ENCODE results near the gene APBB1IP.
"Not testable (repeated sequence)": the region's sequence is repeated elsewhere in the genome, so short reads cannot be mapped to it uniquely, and the experiment has no call there.

The APBB1IP gene, protein sequence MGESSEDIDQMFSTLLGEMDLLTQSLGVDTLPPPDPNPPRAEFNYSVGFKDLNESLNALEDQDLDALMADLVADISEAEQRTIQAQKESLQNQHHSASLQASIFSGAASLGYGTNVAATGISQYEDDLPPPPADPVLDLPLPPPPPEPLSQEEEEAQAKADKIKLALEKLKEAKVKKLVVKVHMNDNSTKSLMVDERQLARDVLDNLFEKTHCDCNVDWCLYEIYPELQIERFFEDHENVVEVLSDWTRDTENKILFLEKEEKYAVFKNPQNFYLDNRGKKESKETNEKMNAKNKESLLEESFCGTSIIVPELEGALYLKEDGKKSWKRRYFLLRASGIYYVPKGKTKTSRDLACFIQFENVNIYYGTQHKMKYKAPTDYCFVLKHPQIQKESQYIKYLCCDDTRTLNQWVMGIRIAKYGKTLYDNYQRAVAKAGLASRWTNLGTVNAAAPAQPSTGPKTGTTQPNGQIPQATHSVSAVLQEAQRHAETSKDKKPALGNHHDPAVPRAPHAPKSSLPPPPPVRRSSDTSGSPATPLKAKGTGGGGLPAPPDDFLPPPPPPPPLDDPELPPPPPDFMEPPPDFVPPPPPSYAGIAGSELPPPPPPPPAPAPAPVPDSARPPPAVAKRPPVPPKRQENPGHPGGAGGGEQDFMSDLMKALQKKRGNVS

DNA sequence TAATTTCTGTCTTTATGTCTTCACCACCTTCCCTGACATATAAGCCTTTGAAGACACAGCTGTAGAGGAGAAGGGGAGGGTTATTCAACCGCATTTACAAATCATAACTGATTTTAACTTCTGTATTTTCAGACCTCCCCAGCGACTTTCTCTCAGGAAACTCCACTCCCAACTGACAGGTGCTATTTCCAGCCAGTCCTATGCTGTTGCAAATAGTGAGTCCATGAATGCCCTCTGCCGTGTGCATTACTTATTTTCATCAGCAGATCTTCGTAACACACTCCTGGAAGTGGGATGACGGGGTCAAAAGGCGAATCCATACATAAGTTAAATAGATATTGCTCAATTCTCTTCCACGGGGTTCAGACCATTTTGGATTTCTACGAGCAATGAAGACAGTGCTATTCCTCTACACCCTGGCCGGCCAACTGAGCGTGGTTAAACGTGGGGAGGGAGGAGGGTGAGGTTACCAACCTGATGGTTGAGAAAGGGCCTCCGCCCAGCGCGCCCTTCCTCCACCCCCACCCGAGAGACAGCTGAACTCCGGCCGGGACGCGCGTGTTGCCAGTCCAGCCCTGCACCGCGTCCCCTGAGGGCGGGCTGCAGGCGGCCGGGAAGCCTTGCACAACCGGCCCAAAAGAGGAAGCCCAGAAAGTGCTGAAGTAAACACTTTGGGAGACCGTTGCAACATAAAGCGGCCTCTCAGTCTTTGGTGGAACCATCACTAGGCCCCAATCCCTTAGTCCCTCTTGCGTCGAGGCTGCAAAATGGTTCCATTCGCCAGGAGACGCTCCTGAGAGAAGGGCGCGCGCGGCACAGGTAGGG is at the start of gene APBB1IP:
TSS of gene APBB1IP (plus strand) at position 705 of the 825 bp plus-strand sequence. CDS start 53,986 bp downstream, outside the sequence.
- DNase-seq = peak; percentile 57 to 80

DNA sequence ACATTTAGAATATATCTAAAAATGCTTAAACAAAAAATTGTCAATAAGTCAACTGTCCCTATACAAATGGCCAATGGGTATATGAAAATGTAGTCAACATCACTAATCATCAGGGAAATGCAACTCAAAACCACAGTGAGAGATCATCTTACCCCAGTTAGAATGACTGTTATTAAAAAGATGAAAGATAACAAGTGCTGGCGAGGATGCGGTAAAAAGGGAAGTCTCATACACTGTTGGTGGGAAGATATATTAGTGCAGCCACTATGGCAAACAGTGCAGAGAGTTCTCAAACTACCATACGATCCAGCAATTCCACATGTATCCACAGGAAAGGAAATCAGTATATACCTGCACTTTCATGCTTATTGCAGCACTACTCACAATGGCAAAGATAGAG is 48.6 kb upstream of the APBB1IP start:
- no peak for DNase-seq

DNA sequence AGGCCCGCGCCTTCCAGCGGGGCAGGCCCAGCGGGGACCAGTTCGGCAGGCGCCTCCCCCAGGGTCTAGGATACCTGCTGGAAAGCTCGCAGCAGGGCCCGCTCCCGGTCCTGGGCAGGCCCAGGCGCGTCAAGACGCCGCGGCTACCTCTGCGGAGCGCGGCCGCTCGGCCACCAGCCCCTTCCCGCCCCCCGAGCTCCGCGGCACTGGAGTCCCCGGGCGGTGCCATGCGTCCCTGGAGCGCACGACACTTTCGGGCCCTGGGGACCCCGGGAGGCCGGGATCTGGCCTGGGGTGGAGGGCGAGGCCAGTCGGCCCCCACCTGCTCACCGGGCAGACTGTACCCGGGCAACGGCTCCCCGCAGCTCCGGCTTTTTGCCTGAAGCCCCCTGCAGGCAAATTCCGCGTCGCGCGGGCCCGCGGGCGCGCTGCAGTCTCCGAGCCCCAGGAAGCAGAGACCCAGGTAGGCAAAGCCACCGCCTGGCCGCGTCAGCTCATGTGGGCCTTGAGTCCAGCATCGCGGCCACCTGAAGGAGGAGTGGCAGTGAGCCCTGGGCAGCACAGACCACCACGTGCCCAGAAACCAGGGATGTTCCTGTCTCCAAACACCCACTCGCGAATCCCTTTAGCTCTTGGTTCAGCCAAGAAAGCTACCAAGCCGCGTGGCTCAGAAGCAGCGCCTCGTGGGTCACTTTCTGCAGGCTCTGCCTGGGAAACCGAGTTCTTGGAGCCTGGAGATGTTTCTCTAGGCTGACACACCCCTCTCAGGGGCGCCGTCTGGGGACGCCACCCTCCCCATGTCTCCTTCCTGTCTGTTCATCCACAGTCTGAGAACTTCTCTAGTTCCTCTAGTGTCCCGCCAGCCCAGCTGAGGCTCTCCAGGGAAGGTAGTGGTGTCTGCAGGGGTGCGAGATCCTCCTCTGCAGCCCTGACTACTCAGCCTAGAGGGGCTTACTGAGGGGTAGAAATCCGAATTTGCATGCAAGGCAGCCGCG is 46.1 kb upstream of the APBB1IP start:
- DNase-seq = no peak

DNA sequence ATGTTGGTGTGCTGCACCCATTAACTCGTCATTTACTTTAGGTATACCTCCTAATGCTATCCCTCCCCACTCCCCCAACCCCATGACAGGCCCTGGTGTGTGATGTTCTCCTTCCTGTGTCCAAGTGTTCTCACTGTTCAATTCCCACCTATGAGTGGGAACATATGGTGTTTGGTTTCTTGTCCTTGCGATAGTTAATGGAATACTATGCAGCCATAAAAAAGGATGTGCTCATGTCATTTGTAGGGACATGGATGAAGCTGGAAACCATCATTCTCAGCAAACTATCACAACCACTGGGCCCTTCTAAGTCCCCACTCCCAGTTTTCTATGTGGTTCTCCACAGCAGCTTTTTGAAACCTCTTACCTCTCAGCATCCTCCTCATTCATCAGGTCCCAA is 39.8 kb upstream of the APBB1IP start:
- not testable (repeated sequence) for DNase-seq

DNA sequence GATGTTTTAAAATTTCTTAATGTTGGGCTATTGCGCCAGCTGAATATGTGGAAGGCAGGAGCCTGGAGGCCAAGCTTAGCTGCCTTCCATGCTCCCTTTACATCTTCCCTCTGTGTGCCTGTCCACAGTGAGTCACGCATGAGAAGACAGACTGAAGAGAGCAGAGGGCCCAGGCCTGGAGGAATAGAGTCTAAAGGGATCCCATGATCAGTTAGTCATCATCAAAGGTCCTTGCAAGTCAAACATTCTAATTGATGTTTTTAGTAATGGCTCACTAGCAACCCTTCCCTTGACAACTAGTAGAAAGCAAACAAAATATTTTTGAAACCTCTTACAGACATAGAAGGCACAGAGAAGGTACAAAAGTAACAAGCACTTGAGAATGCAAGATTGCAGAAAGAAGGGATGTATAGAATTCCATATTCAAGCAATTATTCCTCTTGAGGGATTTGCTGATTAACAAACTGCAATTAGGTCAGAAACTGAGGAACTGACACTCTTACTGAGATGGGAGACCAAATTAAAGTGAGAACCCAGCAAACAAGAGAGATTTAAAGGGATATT is 30.7 kb upstream of the APBB1IP start:
- peak in 1 of 2 donors; percentile 37 for DNase-seq

DNA sequence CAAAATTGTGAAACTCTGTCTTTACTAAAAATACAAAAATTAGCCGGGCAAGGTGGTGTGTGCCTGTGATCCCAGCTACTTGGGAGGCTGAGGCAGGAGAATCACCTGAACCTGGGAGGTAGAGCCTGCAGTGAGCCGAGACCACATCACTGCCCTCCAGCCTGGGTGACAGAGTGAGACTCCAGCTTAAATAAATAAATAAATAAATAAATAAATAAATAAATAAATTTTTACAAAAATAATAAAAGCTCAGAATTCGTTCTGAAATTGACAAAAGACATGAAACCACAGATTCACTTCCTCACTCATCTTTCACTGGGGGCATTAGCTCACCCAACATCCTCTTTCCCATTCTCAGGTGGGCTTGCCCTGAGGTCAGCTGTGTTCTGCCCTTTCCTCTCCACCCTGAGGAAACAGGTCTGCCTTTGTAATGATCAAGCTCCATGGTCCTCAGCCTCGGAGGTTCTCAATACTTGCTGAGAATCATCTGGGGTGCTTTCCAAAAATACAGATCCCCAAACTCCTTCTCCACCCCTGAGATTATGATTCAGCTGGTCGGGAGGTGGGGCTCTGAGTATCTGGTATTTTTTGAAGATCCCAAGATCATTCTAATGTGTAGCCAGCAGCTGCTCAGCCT is 29.2 kb upstream of the APBB1IP start:
- DNase-seq = no peak

DNA sequence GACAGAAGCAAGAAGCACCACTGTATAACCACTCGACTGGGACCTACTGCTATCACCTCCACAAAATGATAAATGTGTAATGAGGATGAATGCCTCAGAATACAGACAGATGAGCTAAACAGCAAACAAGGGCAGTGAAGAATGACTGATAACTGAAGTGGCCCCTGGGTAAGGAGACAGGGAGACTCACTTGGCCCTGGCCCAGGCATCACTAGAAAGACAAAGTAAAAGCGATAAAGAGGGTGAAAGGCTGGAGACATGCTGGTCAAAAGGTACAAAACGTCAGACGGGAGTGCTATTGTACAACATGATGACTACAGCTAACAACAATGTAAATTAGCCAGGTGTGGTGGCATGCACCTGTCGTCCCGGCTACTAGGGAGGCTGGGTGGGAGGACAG is 27.8 kb upstream of the APBB1IP start:
- no peak for DNase-seq

DNA sequence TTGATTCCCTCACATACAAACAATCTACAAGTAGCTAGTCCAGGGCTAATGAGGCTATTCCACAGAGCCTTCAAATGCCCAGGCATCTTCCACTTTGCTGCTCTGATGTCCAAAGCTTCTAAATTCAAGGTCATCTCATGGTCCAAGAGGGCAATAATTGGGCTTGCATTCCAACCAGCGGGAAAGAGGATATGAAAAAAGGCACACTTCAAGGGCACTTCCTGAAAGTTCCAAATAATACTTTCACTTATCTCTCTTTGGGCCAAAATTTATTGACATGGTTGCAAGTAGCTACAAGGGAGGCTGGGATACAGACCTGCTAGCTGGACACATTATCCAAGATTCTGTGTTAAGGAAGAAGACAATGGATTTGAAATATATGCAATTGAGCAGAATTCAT is 25.2 kb upstream of the APBB1IP start:
- no peak for DNase-seq

DNA sequence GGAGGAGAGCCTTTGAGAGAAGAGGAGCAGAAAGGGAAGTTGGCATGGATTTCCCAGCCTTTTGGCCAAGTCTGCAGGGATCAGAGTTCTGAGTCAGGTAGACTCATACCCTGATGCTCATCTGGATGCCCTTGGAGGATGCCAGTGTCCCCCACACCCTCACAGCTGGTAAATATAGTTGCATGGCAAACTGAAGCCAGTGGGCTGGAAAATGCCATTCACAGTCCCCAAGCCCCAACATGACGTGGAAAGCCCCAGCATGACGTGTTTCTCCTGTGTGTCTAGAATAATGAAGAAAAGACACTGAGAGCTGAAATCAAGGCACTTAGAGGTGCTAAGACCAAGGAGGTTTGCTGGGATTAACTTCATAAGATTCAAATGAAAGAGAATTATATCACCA is 24.8 kb upstream of the APBB1IP start:
- no peak for DNase-seq

DNA sequence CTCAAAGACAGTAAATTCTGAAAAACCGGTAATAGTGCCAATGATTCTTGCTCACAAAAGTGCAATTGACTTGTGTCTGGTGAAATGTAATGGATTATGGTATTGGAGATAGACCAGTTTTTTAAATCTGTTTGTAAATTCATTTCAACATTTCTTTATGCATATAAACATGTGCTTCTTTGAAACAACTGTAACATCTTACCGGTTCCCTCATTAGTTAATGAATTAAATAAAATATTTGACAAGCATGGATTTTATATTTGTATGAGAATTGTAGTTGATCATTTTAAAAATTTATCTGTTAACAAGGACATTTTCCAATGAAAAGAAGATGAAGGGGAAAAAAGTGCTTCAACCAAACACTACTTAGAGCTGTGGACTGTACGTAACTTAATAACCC is 21.0 kb upstream of the APBB1IP start:
- DNase-seq = no peak

DNA sequence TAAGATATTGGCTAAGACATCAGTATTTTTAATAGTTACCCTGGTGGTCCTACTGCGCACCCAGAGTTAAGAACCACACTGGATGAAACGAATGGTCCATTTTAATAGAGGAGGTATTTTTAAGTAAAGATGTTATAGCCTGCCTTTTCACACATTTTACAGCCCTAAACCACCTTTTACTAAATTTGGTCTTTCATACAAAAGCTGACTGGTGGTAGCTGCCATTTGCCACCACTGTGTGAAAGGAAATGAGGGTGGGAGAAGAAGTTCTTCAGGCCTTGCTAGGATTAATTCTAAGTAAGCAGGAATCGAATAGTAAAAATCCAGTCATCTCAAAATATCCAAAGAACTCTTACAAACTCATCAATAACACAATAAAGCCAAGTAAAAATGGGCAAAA is 15.2 kb upstream of the APBB1IP start:
- no peak for DNase-seq

DNA sequence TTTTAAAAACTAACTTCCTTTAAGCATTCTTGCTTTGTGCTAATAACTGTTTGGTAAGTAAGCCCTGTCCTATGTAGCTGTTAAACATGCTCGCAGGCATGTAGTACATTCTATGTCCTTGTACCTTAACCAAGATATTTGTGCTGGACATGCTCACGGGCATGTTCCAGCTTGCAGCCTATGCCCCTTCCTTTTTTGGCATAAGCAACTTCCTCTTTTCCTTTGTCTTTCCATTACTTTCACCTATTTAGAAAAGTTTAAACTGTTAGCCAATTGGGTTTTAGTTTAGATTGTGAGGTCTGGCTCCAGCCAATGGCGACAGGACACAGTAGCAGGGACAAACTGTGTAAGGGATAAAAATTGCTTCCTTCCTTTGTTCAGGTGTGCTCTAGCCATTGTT is 14.4 kb upstream of the APBB1IP start:
- DNase-seq = no peak

DNA sequence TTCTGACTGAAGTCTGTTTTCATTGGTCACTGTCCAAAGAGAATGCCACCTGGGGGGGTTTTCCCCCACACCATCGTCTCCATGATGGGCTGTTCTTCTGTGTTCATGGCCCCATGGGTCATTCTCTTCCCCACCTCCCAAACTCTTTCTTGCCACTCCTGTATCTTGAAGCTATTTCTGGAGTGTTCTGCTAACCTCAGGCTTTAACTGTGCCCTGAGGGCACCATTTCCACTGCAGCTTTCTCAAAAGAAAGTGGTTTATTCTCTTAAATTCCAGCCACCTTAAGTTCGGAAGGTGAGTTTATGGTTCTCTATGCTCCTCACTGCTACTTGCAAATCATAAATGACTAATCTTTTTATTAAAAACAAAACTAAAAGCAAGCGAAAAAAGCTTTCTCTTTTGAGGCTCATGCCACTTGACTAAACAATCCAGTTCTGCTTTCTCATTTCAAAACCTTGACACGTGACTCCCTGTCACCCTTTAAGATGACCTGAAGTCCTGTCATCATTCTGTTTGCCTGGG is 7.4 kb upstream of the APBB1IP start:
- peak; percentile 46 to 68 for DNase-seq

DNA sequence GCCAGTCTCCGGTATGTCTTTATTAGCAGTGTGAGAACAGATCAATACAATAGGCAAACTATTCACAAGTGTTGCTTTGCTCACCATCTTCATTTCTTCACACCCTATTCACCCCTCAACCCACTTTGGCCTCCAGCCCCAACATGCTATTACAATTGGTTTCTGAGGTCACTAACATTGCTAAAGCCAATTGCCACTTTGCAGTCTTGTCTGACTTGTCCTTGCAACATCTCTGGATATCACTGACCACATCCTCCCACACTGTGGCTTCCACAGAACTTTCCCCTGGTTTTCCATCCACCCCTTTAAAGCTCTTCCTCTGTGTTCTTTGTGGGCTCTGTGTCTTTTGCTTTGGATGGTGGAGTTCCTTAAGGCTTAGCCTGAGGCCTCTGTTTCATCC is 5.2 kb upstream of the APBB1IP start:
- peak in 1 of 2 donors; percentile 10 for DNase-seq

DNA sequence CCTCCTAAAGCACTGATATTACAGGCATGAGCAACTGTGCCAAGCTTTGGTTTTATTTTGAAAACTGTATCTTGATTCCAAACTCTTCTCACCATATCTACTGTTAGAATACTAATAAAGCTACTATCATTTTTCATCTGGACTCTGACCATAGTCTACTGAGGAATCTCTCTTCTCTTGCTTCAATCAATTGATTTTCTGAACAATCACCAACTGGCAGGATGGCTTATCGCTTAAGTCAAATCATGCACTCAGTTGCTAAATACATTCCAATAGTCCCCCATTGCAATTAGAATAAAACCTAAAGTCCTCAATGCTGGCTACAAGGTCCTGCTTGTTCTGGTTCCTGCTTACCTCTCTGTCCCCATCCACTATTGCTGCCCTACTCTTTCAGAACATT is 2.3 kb upstream of the APBB1IP start:
- DNase-seq = no peak

DNA sequence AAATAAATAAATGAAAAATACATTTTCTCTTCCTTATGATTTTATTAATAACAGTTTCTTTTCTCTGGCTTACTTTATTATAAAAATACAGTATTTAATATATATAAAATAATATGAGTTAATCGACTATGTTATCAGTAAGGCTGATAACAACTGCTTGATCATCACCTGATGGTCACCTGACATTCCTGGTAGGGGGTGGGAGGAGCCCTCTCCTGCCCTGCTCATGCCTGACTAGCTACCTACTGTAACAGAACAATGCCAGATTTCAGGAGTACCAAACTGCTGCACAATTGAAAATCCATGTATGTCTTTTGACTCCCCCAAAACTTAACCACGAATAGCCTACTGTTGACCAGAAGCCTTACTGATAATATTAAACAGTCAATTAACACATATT is 1.3 kb upstream of the APBB1IP start:
- peak in 1 of 2 donors; percentile 30 for DNase-seq

DNA sequence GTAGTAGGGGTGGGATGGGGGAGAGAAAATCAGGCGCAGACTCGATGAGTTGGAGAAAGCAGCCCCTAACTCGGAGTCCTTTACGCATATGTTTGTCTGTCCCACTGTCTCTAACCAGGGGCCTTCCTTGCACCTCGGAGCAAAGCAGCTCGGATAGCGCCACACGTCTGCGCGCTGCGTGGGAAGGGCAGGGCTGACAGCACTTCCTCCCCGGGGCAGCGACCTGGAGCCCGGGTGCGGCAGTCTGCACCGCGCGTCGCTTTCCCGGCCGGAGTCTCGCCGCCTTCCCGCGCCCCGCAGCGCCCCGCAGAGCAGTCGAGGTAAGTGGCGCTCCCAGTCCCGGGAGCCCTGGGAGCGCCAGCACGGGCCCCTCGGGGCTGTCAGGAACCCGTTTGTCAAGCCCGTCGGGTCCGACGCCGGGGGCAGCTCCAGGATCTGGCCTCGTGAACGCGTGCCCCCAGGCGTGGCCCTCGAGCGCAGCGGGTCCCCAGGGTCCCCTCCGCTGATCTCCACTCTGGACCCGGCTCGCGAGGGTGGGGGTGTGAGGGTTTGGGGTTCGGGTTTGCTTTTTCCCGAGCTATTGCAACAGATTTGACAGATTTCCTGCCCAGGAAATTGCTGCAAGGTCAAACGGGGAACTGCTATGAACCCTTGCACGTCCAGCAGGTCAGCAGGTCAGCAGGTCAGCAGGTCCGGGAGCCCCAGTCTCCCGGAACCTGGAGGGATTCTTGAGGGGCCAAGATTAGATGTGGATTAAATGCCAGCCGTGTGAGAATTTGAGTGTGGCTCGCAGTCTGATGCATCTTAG is 597 bp downstream of the APBB1IP start:
- DNase-seq = peak; percentile 57 to 75

DNA sequence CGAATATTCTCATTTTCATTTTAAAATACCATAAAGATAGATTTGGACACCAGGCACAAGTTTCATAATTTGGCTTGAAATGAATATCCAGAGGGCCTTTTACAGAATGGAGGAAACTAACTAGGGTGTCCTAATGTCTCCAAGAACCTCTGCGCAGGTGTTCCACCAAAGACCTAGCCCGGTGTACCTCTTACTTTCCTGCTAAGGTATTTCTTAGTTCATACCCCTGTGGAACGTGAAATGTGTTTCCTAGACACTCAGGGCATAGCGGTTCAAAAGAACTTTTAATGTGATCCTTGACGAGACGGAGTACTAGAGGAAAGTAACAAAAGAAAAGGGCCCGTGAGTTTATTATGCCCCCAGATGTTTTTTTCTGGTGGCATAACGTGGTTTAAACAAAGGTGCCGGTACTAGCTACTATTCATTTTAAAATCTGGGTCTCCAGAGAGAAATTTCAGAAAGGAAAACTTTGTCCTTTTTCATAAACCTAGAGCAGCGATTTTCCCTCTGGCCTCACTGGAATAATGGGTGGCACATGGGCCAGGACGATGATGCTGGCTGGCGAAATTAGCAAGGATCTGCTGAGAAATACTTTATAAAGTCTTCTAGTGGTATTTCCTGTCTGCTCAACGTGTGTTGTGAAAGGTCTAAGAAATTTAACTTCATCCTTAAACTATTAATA is 1.4 kb downstream of the APBB1IP start:
- DNase-seq = peak in 1 of 2 donors; percentile 30

DNA sequence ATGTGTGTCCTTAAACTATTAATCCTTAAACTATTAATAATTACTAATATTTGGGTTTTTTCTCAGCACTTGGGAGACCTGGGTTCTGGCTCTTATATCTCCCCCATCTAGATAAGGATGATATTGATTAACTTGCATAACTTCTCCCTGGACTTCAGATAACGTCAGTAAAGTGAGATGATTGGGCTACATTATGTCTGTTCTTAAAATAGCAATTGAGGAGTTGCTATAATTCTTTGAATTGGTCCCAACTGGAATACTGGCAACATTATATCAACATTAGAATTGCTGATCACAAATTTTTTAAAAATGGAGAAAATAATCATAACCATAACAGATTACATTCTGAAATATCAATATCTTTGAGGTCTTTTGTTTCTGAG is 1.9 kb downstream of the APBB1IP start:
- DNase-seq = no peak

Data from CD4-positive, alpha-beta T cell treated with Interferon alpha-2 for 1 hour (primary cell).